GM18502 (cell line): Measurements from ENCODE around the gene FXYD5.
"Not testable (repeated sequence)": the region's sequence is repeated elsewhere in the genome, so short reads cannot be mapped to it uniquely, and the experiment has no call there.

Source experiments
- ATAC-seq: cut with Tn5 transposase; IDR thresholded peaks from one replicate; pipeline ENCODE4 v1.9.1; 2021; ENCODE audit warnings: mild to moderate bottlenecking; ENCODE audit not compliant: unreplicated experiment, poor library complexity

Gene FXYD5

GRCh38 chr19:35171730-35172129 is 17.2 kb downstream of the FXYD5 start:
- no peak for ATAC-seq

- no peak for ATAC-seq
Measured at GRCh38 chr19:35174226-35174625, 19.7 kb downstream of the FXYD5 start.

GRCh38 chr19:35176181-35176570 is 21.6 kb downstream of the FXYD5 start:
- ATAC-seq = no peak

GRCh38 chr19:35177377-35178274 is 23.1 kb downstream of the FXYD5 start:
- no peak for ATAC-seq

GRCh38 chr19:35178701-35179100 is 24.2 kb downstream of the FXYD5 start:
- ATAC-seq = no peak

GRCh38 chr19:35179830-35180229 is 25.3 kb downstream of the FXYD5 start:
- no peak for ATAC-seq

- no peak for ATAC-seq
Measured at GRCh38 chr19:35181387-35181786, 26.9 kb downstream of the FXYD5 start.

GRCh38 chr19:35184267-35184666 is 29.7 kb downstream of the FXYD5 start:
- no peak for ATAC-seq

GRCh38 chr19:35184884-35185283 is 30.3 kb downstream of the FXYD5 start:
- no peak for ATAC-seq

- no peak for ATAC-seq
Measured at GRCh38 chr19:35194012-35194984, 39.8 kb downstream of the FXYD5 start.

GRCh38 chr19:35195830-35196229 is 41.3 kb downstream of the FXYD5 start:
- ATAC-seq = no peak

- not testable (repeated sequence) for ATAC-seq
Measured at GRCh38 chr19:35196861-35197260, 42.3 kb downstream of the FXYD5 start.

GRCh38 chr19:35199481-35199880 is 44.9 kb downstream of the FXYD5 start:
- no peak for ATAC-seq

- no peak for ATAC-seq
Measured at GRCh38 chr19:35202722-35203688, 48.5 kb downstream of the FXYD5 start.

GRCh38 chr19:35204799-35205732 is 50.5 kb downstream of the FXYD5 start:
- ATAC-seq = peak; percentile 76

- no peak for ATAC-seq
Measured at GRCh38 chr19:35205733-35206323, 51.3 kb downstream of the FXYD5 start.

GRCh38 chr19:35206379-35206778 is 51.8 kb downstream of the FXYD5 start:
- ATAC-seq = no peak

- ATAC-seq = no peak
Measured at GRCh38 chr19:35206855-35207254, 52.3 kb downstream of the FXYD5 start.
